Measurements from ENCODE around the gene HNRNPR. TPM values are rescaled to one million over a fixed set of nuclear protein-coding genes. Genes with fewer than 3 reads are reported as not detected.

Gene HNRNPR
- total and polyA plus RNA-seq, 2 donors (not counting 1 experiment from before 2014, with no cell fraction given) = 59.1 to 141 TPM

DNA sequence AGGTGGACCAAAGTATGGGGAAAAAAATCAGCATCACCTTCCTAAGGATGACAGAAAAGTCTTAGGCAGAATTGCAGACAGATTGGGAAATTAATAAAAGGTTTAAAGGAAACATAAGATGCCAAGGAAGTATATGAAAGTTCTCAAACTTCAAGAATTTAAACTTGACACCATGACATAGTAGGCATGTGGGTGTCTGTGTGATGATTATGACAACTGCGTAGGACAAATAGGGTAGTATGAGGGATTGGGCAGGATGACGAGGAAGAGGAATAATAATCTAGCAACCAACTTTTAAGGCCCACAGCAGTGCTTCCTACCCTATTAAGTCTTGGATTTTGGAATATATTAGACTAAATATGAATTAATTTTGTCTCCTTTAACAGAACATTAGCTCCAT is 52.4 kb downstream of the HNRNPR start:
- no peak overlapping the region for H3K4me3 ChIP-seq (replicated peaks in 1 of 4; ENCODE audit: control extremely low read depth in 1 of 4, insufficient read depth in 1 of 4, low read depth in 3 of 4, low read length in 4 of 4)
- no peak overlapping the region for H3K27ac ChIP-seq (ENCODE audit: insufficient read depth, low read length)
- no peaks in the 10 kb centered on the region for H3K9me3 ChIP-seq (ENCODE audit: control insufficient read depth, insufficient read depth, low read depth, low read length)
- H3K4me2 ChIP-seq (ENCODE audit: extremely low read depth, insufficient read depth, low read length) = no peak overlapping the region
- H3K27me3 ChIP-seq (ENCODE audit: control insufficient read depth, insufficient read depth, low read length) = no peaks in the 10 kb centered on the region
- no peaks in the 10 kb centered on the region for H3K79me2 ChIP-seq (ENCODE audit: control insufficient read depth, insufficient read depth, low read length)
- no peaks in the 10 kb centered on the region for H4K20me1 ChIP-seq (ENCODE audit: control insufficient read depth, extremely low read depth, insufficient read depth, low read length)
- H3K9ac ChIP-seq (ENCODE audit: insufficient read depth, low read length) = no peak overlapping the region
- H2AFZ ChIP-seq (ENCODE audit: low read length) = no peak overlapping the region
- TF ChIP-seq EZH2 (IDR thresholded peaks at IDR 0.05; ENCODE audit: low read length, missing control alignments) = no peak
- TF ChIP-seq, protein P1, sequence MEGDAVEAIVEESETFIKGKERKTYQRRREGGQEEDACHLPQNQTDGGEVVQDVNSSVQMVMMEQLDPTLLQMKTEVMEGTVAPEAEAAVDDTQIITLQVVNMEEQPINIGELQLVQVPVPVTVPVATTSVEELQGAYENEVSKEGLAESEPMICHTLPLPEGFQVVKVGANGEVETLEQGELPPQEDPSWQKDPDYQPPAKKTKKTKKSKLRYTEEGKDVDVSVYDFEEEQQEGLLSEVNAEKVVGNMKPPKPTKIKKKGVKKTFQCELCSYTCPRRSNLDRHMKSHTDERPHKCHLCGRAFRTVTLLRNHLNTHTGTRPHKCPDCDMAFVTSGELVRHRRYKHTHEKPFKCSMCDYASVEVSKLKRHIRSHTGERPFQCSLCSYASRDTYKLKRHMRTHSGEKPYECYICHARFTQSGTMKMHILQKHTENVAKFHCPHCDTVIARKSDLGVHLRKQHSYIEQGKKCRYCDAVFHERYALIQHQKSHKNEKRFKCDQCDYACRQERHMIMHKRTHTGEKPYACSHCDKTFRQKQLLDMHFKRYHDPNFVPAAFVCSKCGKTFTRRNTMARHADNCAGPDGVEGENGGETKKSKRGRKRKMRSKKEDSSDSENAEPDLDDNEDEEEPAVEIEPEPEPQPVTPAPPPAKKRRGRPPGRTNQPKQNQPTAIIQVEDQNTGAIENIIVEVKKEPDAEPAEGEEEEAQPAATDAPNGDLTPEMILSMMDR (conservative IDR thresholded peaks at IDR 0.05 in 1 of 2, IDR thresholded peaks at IDR 0.05 in 1 of 2; ENCODE audit: low read depth in 1 of 2, low read length in 2 of 2) = no peak
- no peak for DNase-seq (ENCODE audit: low read depth in 2 of 2)
- H3K4me1 ChIP-seq (ENCODE audit: control insufficient read depth, extremely low read depth, insufficient read depth, low read length) = no peaks in the 10 kb centered on the region
- H3K36me3 ChIP-seq (ENCODE audit: control insufficient read depth, insufficient read depth, low read length) = peaks cover 6% of the 10 kb centered on the region

DNA sequence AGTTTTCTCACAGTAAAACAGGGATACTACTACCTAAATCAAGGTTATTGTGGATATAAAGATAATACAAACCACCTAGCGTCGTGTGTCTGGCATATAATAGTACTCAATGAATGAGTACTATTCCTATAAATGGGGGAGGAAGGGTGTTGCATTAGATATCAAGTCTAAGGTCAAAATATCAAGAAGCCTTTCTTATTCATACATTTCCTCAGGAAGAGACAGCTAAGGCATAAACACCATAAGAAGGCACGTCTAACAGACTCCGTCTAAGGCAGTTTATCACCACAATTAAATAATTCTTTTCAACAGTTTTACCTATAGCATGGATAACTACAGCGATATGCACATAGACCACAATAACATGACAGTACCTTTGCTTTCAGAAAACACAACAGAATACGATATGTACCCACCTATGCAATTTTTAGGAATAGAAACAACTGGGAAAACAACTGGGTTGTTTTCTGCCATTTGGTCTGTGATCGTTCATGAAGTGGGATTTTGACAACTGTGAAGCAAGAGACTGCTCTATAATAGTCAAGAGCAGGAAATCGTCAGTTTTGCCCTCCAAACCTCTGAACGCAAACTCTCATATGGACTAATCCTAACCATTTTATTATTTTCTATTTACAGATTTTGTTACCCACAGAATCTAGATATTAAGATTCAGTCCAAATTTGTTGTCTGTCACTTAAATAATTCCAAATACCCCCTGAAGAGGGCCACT is 53.1 kb downstream of the HNRNPR start:
- H3K79me2 ChIP-seq (ENCODE audit: control insufficient read depth, insufficient read depth, low read length) = no peaks in the 10 kb centered on the region
- peaks cover 6% of the 10 kb centered on the region for H3K36me3 ChIP-seq (ENCODE audit: control insufficient read depth, insufficient read depth, low read length)
- H3K9me3 ChIP-seq (ENCODE audit: control insufficient read depth, insufficient read depth, low read depth, low read length) = no peaks in the 10 kb centered on the region
- H3K4me1 ChIP-seq (ENCODE audit: control insufficient read depth, extremely low read depth, insufficient read depth, low read length) = no peaks in the 10 kb centered on the region
- H2AFZ ChIP-seq (ENCODE audit: low read length) = no peak overlapping the region
- no peak overlapping the region for H3K4me3 ChIP-seq (replicated peaks in 1 of 4; ENCODE audit: control extremely low read depth in 1 of 4, insufficient read depth in 1 of 4, low read depth in 3 of 4, low read length in 4 of 4)
- TF ChIP-seq, protein P1 (conservative IDR thresholded peaks at IDR 0.05 in 1 of 2, IDR thresholded peaks at IDR 0.05 in 1 of 2; ENCODE audit: low read depth in 1 of 2, low read length in 2 of 2) = no peak
- H4K20me1 ChIP-seq (ENCODE audit: control insufficient read depth, extremely low read depth, insufficient read depth, low read length) = no peaks in the 10 kb centered on the region
- H3K9ac ChIP-seq (ENCODE audit: insufficient read depth, low read length) = no peak overlapping the region
- H3K4me2 ChIP-seq (ENCODE audit: extremely low read depth, insufficient read depth, low read length) = no peak overlapping the region
- no peak for DNase-seq (ENCODE audit: low read depth in 2 of 2)
- H3K27ac ChIP-seq (ENCODE audit: insufficient read depth, low read length) = no peak overlapping the region
- no peaks in the 10 kb centered on the region for H3K27me3 ChIP-seq (ENCODE audit: control insufficient read depth, insufficient read depth, low read length)

DNA sequence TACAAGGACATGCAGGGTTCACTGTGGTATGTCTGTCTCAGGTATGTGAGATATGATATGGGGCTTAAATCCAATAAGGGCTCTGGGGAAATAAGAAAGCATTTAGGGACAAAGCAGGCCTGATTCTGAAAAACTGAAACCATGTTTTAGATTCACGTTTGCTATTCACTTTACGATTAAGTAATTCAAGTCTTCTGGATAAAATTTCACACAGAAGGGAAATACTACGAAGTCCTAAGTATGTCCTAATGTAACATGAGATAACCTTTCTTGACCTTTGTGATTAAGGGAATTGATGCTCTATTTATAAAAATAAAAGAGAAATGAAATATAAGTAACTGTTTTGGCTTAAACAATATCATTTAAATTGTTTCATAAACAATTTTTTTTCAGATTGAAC is 55.4 kb downstream of the HNRNPR start:
- no peak overlapping the region for H3K27ac ChIP-seq (ENCODE audit: insufficient read depth, low read length)

More for the DNA sequence above, 55.4 kb downstream of the HNRNPR start:
- no peak for DNase-seq (ENCODE audit: low read depth in 2 of 2)
- no peak for TF ChIP-seq EZH2 (IDR thresholded peaks at IDR 0.05; ENCODE audit: low read length, missing control alignments)
- TF ChIP-seq, protein P1 (conservative IDR thresholded peaks at IDR 0.05 in 1 of 2, IDR thresholded peaks at IDR 0.05 in 1 of 2; ENCODE audit: low read depth in 1 of 2, low read length in 2 of 2) = no peak
- H2AFZ ChIP-seq (ENCODE audit: low read length) = no peak overlapping the region
- no peaks in the 10 kb centered on the region for H3K9me3 ChIP-seq (ENCODE audit: control insufficient read depth, insufficient read depth, low read depth, low read length)
- H3K4me3 ChIP-seq (replicated peaks in 1 of 4; ENCODE audit: control extremely low read depth in 1 of 4, insufficient read depth in 1 of 4, low read depth in 3 of 4, low read length in 4 of 4) = no peak overlapping the region
- no peak overlapping the region for H3K4me2 ChIP-seq (ENCODE audit: extremely low read depth, insufficient read depth, low read length)
- no peak overlapping the region for H3K9ac ChIP-seq (ENCODE audit: insufficient read depth, low read length)
- no peaks in the 10 kb centered on the region for H3K79me2 ChIP-seq (ENCODE audit: control insufficient read depth, insufficient read depth, low read length)
- peaks cover 3% of the 10 kb centered on the region for H3K4me1 ChIP-seq (ENCODE audit: control insufficient read depth, extremely low read depth, insufficient read depth, low read length)
- no peaks in the 10 kb centered on the region for H3K27me3 ChIP-seq (ENCODE audit: control insufficient read depth, insufficient read depth, low read length)
- no peaks in the 10 kb centered on the region for H4K20me1 ChIP-seq (ENCODE audit: control insufficient read depth, extremely low read depth, insufficient read depth, low read length)
- H3K36me3 ChIP-seq (ENCODE audit: control insufficient read depth, insufficient read depth, low read length) = peaks cover 2% of the 10 kb centered on the region

Measured in fibroblast of lung (primary cell).